GM21528 (cell line): Measurements from ENCODE around the gene DNAAF8.

Experiments
- ATAC-seq: cut with Tn5 transposase; IDR thresholded peaks from one replicate; pipeline ENCODE4 v1.9.1; 2021; ENCODE audit warnings: mild to moderate bottlenecking, moderate library complexity; ENCODE audit not compliant: unreplicated experiment, low FRiP score

The DNAAF8 gene

GRCh38 chr16:4796982-4797804, 62.9 kb downstream of the DNAAF8 start:
- ATAC-seq = no peak

GRCh38 chr16:4797805-4798252, 63.5 kb downstream of the DNAAF8 start:
- no peak for ATAC-seq

- no peak for ATAC-seq
Observed at GRCh38 chr16:4798456-4798855, 64.1 kb downstream of the DNAAF8 start.
